A673 (cell line): Measurements from ENCODE around the gene SEMA5A. TPM values are rescaled to one million over a fixed set of nuclear protein-coding genes. Genes with fewer than 3 reads are reported as not detected.

Experiments
- BruUV-seq: library from RNA; stranded (reverse); fragments of 400-500 nt; replicated peaks from 2 replicates; lab custom pipeline; 2021; lab: Mats Ljungman, UMichigan
- CTCF ChIA-PET: fragments of 300-600 bp; sonication (Branson Sonifier 250); formaldehyde crosslinking; loops from one replicate; lab custom pipeline; 2022; ENCODE audit warnings: antibody characterized with exemption; lab: Charles Lee
- POLR2A ChIA-PET: fragments of 300-600 bp; sonication (Branson Sonifier 250); formaldehyde crosslinking; loops from one replicate; lab custom pipeline; 2022; ENCODE audit warnings: antibody characterized with exemption; ENCODE audit not compliant: low non-redundant PET; lab: Charles Lee
- DNase-seq: peaks from one replicate; pipeline ENCODE4 v3.0.0-alpha.2; 2015; ENCODE audit warnings: low spot score
- H3K27ac ChIP-seq: fragments of 200-600 bp; sonication (generic); 2 replicates; pipeline ENCODE4 v1.5.1; 2016; ENCODE audit warnings: mixed run types, low read depth, mild to moderate bottlenecking, mixed read lengths, antibody characterized with exemption, low read length; ENCODE audit not compliant: poor library complexity, severe bottlenecking
- H3K27me3 ChIP-seq: fragments of 200-600 bp; sonication (generic); replicated peaks from 2 replicates; pipeline ENCODE4 v1.6.1; 2017; ENCODE audit warnings: mixed run types, low read depth, mild to moderate bottlenecking, mixed read lengths, antibody characterized with exemption, low read length; ENCODE audit not compliant: insufficient read depth, poor library complexity
- H3K36me3 ChIP-seq: fragments of 200-600 bp; sonication (generic); 2 replicates; pipeline ENCODE4 v1.6.1; 2016; ENCODE audit warnings: mixed run types, mild to moderate bottlenecking, mixed read lengths, antibody characterized with exemption, low read length; ENCODE audit not compliant: insufficient read depth, poor library complexity, severe bottlenecking
- H3K4me1 ChIP-seq: fragments of 200-600 bp; sonication (generic); 2 replicates; pipeline ENCODE4 v1.6.1; 2017; ENCODE audit warnings: mixed run types, mild to moderate bottlenecking, mixed read lengths, antibody characterized with exemption, low read length; ENCODE audit not compliant: insufficient read depth, poor library complexity, severe bottlenecking
- H3K4me3 ChIP-seq: fragments of 200-600 bp; sonication (generic); 2 replicates; pipeline ENCODE4 v1.5.1; 2016; ENCODE audit warnings: low read depth, mixed run types, mild to moderate bottlenecking, mixed read lengths, low read length; ENCODE audit not compliant: poor library complexity, severe bottlenecking
- H3K9me3 ChIP-seq: fragments of 200-600 bp; sonication (generic); 2 replicates; pipeline ENCODE4 v1.6.1; 2016; ENCODE audit warnings: mixed run types, low read depth, mild to moderate bottlenecking, mixed read lengths, antibody characterized with exemption, low read length; ENCODE audit not compliant: poor library complexity, severe bottlenecking
- EZH2 ChIP-seq: fragments of 200-600 bp; sonication (generic); IDR thresholded peaks from 2 replicates; pipeline ENCODE4 v1.6.1; 2017; ENCODE audit warnings: borderline replicate concordance, low read depth, mild to moderate bottlenecking, mixed read lengths, antibody characterized with exemption, low read length; ENCODE audit not compliant: poor library complexity, severe bottlenecking
- intact Hi-C: fragments of 100-400 bp; cut with micrococcal nuclease; formaldehyde crosslinking; loops from one replicate; pipeline ENCODE4 v1.10.0; 2022; ENCODE audit not compliant: unreplicated experiment
- total RNA-seq: library from RNA; stranded (reverse); gene quantifications from 2 replicates; pipeline ENCODE4 v1.2.3, GENCODE V29; 2021
- TF ChIP-seq, protein P1 (sequence below): fragments of 300-800, 200-600 bp; sonication (generic); conservative IDR thresholded peaks from 2 replicates; pipeline ENCODE4 v1.5.1; 2017; ENCODE audit warnings: low read depth, mild to moderate bottlenecking, antibody characterized with exemption, low read length, moderate library complexity, mixed read lengths

SEMA5A gene
- total RNA-seq, 1 experiment from 2014 or later = 0.17 TPM

DNA sequence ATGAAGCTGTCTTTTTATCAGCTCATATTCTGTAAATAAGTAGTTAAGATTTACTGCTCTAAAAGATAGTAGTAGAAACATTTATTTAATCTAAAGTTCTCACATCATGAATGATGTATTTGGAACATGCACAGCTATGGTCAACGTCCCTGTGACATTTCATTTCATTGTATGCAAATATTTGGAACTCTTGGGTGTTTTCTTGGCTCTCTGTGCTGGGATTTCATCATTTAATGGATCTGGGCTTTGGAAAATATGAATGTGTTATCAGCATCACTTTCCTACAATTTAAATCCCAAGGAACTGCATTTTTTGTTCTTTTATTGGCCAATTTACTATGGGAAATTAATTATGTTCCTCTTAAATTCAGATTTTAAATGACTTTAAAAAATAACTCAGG, 462.9 kb downstream of the SEMA5A start:
- no peak overlapping the region for H3K4me3 ChIP-seq
- intact Hi-C loops = no loop called here
- BruUV-seq = no TSS peak
- H3K27me3 ChIP-seq = no peaks in the 10 kb centered on the region
- POLR2A ChIA-PET = no interaction called here
- no peak for TF ChIP-seq EZH2
- TF ChIP-seq, protein P1, sequence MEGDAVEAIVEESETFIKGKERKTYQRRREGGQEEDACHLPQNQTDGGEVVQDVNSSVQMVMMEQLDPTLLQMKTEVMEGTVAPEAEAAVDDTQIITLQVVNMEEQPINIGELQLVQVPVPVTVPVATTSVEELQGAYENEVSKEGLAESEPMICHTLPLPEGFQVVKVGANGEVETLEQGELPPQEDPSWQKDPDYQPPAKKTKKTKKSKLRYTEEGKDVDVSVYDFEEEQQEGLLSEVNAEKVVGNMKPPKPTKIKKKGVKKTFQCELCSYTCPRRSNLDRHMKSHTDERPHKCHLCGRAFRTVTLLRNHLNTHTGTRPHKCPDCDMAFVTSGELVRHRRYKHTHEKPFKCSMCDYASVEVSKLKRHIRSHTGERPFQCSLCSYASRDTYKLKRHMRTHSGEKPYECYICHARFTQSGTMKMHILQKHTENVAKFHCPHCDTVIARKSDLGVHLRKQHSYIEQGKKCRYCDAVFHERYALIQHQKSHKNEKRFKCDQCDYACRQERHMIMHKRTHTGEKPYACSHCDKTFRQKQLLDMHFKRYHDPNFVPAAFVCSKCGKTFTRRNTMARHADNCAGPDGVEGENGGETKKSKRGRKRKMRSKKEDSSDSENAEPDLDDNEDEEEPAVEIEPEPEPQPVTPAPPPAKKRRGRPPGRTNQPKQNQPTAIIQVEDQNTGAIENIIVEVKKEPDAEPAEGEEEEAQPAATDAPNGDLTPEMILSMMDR = no peak
- no peaks in the 10 kb centered on the region for H3K36me3 ChIP-seq
- H3K4me1 ChIP-seq = no peaks in the 10 kb centered on the region
- CTCF ChIA-PET = no interaction called here
- no peak overlapping the region for H3K27ac ChIP-seq
- peaks cover 12% of the 10 kb centered on the region for H3K9me3 ChIP-seq
- no peak for DNase-seq

DNA sequence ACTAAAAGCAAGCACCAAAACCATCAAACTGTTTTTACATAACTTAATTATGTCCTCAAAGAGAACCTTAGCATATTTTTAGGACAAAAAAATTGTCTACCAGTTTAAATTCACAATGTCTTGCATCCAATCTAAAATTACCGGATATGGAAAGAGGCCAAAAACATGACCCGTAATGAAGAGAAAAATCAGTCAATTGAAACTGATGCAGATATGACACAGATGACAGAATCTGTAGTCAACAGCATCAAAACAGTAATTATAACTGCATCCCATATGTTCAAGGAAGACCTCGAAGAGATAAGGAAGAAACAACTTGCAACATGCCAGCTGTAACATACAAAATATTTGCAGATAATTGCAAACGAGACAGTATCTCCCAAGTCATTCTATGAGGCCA, 473.2 kb downstream of the SEMA5A start:
- no peak for DNase-seq
- Histone ChIP-seq H3K4me3 (no peak overlapping the region), H3K36me3 (no peaks in the 10 kb centered on the region), H3K4me1 (no peaks in the 10 kb centered on the region), H3K27ac (no peak overlapping the region), H3K27me3 (no peaks in the 10 kb centered on the region), H3K9me3 (peaks cover 27% of the 10 kb centered on the region)
- ChIA-PET CTCF (no interaction called here), POLR2A (no interaction called here)
- TF ChIP-seq EZH2 = no peak
- intact Hi-C loops = no loop called here
- BruUV-seq = no TSS peak

DNA sequence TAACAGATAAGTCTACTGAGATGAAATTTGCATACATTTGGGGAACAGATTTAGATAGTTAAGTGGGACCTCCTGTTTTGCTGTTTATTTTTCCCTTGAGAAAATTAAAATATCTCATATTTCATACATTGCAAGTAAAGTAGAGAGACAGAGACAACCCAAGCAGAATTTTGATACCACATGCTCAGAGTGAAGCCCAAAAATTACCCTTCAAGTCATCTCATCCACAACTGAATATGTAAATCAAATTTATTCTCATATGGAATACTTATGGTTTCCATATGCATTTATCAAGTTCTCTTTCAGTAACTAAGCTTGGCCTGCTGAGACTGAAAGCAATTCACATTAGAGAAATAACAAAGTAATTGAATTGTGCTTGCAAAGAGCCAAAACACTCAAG, 474.4 kb downstream of the SEMA5A start:
- Histone ChIP-seq H3K27ac (no peak overlapping the region), H3K4me1 (no peaks in the 10 kb centered on the region), H3K36me3 (no peaks in the 10 kb centered on the region), H3K27me3 (no peaks in the 10 kb centered on the region), H3K9me3 (peaks cover 27% of the 10 kb centered on the region), H3K4me3 (no peak overlapping the region)
- DNase-seq = no peak
- TF ChIP-seq, protein P1 = no peak
- no peak for TF ChIP-seq EZH2
- intact Hi-C loops = no loop called here
- POLR2A ChIA-PET = no interaction called here
- CTCF ChIA-PET = no interaction called here
- BruUV-seq = no TSS peak

DNA sequence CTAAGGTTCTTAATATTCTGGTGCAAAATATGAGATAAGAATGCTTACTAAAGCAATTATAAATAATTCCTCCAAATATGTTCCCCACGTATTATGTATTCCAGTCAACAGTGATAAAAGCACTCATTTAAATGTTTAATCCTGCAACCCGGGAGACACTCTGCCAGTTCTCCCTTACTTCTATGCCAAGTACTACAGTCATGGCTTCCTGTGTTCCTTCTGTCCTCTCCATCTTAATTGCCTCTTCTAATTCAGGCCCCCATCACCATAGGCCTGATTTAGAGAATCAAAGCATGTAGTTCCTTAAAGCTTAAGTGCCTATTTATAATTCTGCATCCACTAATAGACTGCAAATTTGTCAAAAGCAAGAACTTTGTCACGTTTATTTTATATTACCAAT, 474.8 kb downstream of the SEMA5A start:
- POLR2A ChIA-PET = no interaction called here
- CTCF ChIA-PET = no interaction called here
- BruUV-seq = no TSS peak

More for the DNA sequence above, 474.8 kb downstream of the SEMA5A start:
- H3K4me3 ChIP-seq = no peak overlapping the region
- TF ChIP-seq, protein P1 = no peak
- TF ChIP-seq EZH2 = no peak
- intact Hi-C loops = no loop called here
- no peak for DNase-seq
- H3K9me3 ChIP-seq = peaks cover 27% of the 10 kb centered on the region
- no peaks in the 10 kb centered on the region for H3K27me3 ChIP-seq
- H3K36me3 ChIP-seq = no peaks in the 10 kb centered on the region
- no peak overlapping the region for H3K27ac ChIP-seq
- no peaks in the 10 kb centered on the region for H3K4me1 ChIP-seq
